Cardiac muscle cell (in vitro differentiated cells and primary cell): ENCODE measurements around the gene CACNA2D3. TPM values are rescaled to one million over a fixed set of nuclear protein-coding genes. Genes with fewer than 3 reads are reported as not detected.

Experiments used
- DNase-seq, 2 donors: peaks; one replicate each; pipeline versions ENCODE4 v3.0.0 to v3.0.0-alpha.2; 2010 to 2017; ENCODE audit warnings: low read depth in 1 of 2, low spot score in 1 of 2
- H3K27ac ChIP-seq: fragments of 200-600 bp; sonication (generic); 2 replicates; pipeline ENCODE4 v1.5.1; 2016
- H3K27me3 ChIP-seq: fragments of 200-600 bp; sonication (generic); 2 replicates; pipeline ENCODE4 v1.6.0; 2016; ENCODE audit warnings: control low read depth
- H3K36me3 ChIP-seq: fragments of 200-600 bp; sonication (generic); 2 replicates; pipeline ENCODE4 v1.5.1; 2016; ENCODE audit warnings: control low read depth
- H3K4me1 ChIP-seq: fragments of 200-600 bp; sonication (generic); 2 replicates; pipeline ENCODE4 v1.8.1; 2017; ENCODE audit warnings: low read depth, mild to moderate bottlenecking, mixed run types
- H3K4me3 ChIP-seq: fragments of 200-600 bp; sonication (generic); 2 replicates; pipeline ENCODE4 v1.5.1; 2016; ENCODE audit warnings: mild to moderate bottlenecking
- H3K9me3 ChIP-seq: fragments of 200-600 bp; sonication (generic); 2 replicates; pipeline ENCODE4 v1.5.1; 2017; ENCODE audit warnings: low read depth, mild to moderate bottlenecking, control low read depth
- polyA plus RNA-seq: library from polyadenylated mRNA; unstranded; fragments of >200 nt; fragmentation: Nextera tagmentation; extraction: Ambion mirVana; gene quantifications from 2 replicates; pipeline ENCODE4 v1.2.1, GENCODE V29; 2016
- total RNA-seq: library from RNA; depleted of rRNA; stranded (reverse); fragments of >200 nt; gene quantifications from 2 replicates; pipeline ENCODE4 v1.2.3, GENCODE V29; 2016
- TF ChIP-seq, protein P1 (sequence below): IDR thresholded peaks from 2 replicates; pipeline ENCODE4 v1.5.1; 2012; ENCODE audit warnings: low read depth, mild to moderate bottlenecking, low read length

The CACNA2D3 gene
- total and polyA plus RNA-seq, 2 experiments from 2014 or later = 0.45 to 0.59 TPM

DNA sequence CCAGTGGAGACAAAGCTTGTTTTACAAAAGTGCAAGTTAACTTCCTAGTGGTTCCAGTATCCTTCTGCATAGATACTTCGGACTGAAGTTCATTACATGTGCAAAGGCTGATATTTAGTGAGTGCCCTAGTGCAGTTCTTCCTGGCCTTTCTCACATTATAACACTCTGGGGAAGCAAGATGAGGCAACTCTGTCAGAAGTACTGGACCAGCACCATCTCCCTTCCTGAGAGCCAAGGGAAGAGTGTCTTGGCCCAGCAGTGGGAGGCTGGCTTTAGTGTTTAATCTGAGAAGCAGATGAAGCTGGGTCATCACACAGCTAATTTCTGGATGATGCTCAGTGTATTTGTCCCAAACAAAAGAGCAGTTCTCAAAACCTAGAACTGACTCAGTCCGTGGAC, 397.7 kb downstream of the CACNA2D3 start:
- no peaks in the 10 kb centered on the region for H3K27me3 ChIP-seq
- no peaks in the 10 kb centered on the region for H3K9me3 ChIP-seq
- H3K27ac ChIP-seq = no peak overlapping the region
- no peak for DNase-seq
- H3K36me3 ChIP-seq = no peaks in the 10 kb centered on the region
- TF ChIP-seq, protein P1, sequence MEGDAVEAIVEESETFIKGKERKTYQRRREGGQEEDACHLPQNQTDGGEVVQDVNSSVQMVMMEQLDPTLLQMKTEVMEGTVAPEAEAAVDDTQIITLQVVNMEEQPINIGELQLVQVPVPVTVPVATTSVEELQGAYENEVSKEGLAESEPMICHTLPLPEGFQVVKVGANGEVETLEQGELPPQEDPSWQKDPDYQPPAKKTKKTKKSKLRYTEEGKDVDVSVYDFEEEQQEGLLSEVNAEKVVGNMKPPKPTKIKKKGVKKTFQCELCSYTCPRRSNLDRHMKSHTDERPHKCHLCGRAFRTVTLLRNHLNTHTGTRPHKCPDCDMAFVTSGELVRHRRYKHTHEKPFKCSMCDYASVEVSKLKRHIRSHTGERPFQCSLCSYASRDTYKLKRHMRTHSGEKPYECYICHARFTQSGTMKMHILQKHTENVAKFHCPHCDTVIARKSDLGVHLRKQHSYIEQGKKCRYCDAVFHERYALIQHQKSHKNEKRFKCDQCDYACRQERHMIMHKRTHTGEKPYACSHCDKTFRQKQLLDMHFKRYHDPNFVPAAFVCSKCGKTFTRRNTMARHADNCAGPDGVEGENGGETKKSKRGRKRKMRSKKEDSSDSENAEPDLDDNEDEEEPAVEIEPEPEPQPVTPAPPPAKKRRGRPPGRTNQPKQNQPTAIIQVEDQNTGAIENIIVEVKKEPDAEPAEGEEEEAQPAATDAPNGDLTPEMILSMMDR = no peak
- no peak overlapping the region for H3K4me3 ChIP-seq
- no peaks in the 10 kb centered on the region for H3K4me1 ChIP-seq

DNA sequence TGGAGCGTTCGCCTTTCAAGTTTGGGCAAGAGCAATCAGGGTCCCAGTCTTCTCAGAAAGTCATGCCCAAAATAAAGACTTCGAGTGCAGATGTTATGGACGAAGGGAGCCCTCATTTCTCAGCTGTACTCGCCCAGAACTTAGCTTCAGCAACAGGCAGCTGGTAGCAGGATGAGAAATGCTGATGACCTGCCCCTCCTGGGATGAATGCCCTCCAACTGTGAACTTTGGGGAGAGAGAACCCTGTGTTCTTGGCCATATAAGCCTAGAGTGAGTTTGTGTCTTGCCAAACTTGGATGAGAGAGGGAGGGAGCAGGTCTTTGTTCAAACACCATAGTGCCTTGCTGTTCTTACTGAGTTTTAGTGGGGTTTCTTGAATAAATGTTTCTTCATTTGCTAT, 405.2 kb downstream of the CACNA2D3 start:
- Histone ChIP-seq H3K4me3 (no peak overlapping the region), H3K27ac (no peak overlapping the region), H3K4me1 (no peaks in the 10 kb centered on the region), H3K9me3 (no peaks in the 10 kb centered on the region), H3K27me3 (no peaks in the 10 kb centered on the region), H3K36me3 (no peaks in the 10 kb centered on the region)
- TF ChIP-seq, protein P1 = no peak
- DNase-seq = no peak

DNA sequence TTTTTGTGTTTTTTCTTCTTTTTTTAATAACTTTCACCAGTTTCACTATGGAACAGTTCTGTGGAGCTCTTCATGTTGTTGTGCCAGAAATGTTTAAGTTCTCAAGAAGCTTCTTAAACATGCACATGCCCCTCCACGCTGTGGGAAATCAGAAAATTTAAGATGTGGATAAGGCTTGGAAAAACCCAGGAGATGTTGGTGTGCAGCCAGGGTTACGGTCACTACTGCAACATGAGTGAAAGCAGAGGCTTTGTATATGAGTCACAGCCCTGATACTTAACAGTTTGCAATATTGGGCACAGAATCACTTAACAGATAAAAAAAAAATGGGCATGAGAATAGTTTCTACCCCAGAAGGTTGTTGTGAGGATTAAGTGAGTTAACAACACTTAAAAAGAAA, 405.6 kb downstream of the CACNA2D3 start:
- Histone ChIP-seq H3K4me1 (no peaks in the 10 kb centered on the region), H3K27ac (no peak overlapping the region), H3K36me3 (no peaks in the 10 kb centered on the region), H3K4me3 (no peak overlapping the region), H3K27me3 (no peaks in the 10 kb centered on the region), H3K9me3 (no peaks in the 10 kb centered on the region)
- peak in 1 of 2 donors; percentile 66 for DNase-seq
- TF ChIP-seq, protein P1 = no peak

DNA sequence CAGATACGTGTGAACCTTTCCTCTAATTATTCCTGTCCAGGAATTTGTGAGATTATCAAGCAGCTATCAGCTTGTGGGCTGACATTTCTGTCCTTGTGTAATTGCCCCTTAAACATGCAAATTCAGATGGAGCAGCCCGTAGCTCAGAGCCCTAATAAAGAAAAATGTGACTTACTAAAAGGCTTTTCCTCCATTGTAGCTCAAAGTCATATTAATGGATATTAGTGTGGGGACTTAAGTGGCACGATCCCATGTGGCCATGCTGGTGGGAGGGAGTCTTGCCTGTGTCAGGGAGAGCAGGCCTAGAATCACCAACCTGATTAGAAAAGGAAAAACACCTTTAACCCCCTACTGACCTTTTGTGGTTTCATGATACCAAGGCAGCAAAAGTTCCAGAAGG, 406.3 kb downstream of the CACNA2D3 start:
- H3K4me1 ChIP-seq = no peaks in the 10 kb centered on the region
- H3K4me3 ChIP-seq = no peak overlapping the region
- no peak for DNase-seq
- H3K9me3 ChIP-seq = no peaks in the 10 kb centered on the region
- no peaks in the 10 kb centered on the region for H3K27me3 ChIP-seq
- H3K27ac ChIP-seq = no peak overlapping the region
- TF ChIP-seq, protein P1 = no peak
- H3K36me3 ChIP-seq = no peaks in the 10 kb centered on the region

DNA sequence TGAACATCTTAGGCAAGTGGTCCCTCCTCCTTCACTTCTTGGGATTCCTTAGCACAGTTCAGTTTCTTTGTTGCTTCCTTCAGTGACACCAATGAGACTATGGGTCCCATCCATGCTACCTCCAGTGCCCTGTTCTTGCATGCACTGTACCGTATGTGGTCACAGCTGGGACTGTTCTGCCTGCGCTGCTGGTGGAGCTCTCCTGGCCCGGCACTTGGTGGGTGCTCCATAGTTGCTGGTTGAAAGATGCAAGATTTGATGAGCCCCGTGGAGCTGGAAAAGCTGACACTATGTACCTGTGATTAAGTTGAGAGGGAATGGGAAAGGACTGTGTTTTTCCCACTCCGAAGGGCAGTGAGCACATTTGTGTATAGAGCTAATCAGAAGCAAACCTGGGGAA, 407.7 kb downstream of the CACNA2D3 start:
- H3K27me3 ChIP-seq = no peaks in the 10 kb centered on the region
- no peak overlapping the region for H3K4me3 ChIP-seq
- DNase-seq = no peak
- TF ChIP-seq, protein P1 = no peak
- H3K36me3 ChIP-seq = no peaks in the 10 kb centered on the region
- no peaks in the 10 kb centered on the region for H3K4me1 ChIP-seq
- H3K9me3 ChIP-seq = no peaks in the 10 kb centered on the region
- no peak overlapping the region for H3K27ac ChIP-seq

DNA sequence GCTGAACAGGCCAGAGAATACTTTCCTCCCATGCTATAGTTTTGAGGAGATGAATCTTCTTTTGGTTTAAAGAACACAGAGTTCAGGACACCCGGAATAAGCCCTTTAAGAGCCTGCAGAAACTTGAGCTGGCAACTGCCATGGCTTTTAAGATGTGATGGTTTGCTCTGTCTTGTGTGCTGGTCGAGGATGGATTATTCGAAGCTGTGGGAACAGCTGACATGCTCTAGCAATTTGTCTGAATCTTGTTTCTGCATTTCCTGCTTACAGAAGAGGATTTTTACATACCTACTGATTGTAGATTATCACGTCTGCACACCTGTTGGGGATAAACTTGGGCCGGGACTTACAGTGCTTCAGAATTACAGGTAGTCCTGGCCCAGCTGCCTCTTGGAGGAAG, 408.6 kb downstream of the CACNA2D3 start:
- Histone ChIP-seq H3K27ac (no peak overlapping the region), H3K4me1 (peaks cover 6% of the 10 kb centered on the region), H3K9me3 (no peaks in the 10 kb centered on the region), H3K4me3 (no peak overlapping the region), H3K27me3 (no peaks in the 10 kb centered on the region), H3K36me3 (no peaks in the 10 kb centered on the region)
- no peak for DNase-seq
- TF ChIP-seq, protein P1 = no peak
